GM19238 (cell line): ENCODE measurements around the gene LMOD2.

ENCODE experiments used
- DNase-seq: peaks from one replicate; pipeline ENCODE4 v3.0.0; 2011; ENCODE audit warnings: low spot score; ENCODE audit not compliant: insufficient read length

Gene LMOD2

DNA sequence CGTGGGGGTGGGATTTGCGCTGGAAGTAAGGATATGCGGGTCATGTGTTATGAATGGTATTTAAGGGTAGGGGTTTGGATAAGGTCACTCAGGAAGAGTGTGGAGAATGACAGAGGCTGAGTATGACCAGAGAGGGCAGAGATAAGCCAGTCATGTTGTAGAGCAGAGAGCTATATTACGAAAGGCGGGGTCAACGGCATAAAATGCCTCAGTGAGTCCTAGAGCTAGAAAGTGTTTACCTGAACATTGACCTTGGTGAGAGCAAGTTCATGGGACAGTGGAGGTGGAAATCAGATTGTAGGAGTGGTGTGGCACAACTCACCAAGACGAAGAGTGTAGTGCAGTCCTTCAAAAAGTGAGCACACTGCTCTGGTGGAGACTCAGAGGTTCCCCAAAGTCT lies 13.8 kb downstream of the LMOD2 start:
- no peak for DNase-seq

DNA sequence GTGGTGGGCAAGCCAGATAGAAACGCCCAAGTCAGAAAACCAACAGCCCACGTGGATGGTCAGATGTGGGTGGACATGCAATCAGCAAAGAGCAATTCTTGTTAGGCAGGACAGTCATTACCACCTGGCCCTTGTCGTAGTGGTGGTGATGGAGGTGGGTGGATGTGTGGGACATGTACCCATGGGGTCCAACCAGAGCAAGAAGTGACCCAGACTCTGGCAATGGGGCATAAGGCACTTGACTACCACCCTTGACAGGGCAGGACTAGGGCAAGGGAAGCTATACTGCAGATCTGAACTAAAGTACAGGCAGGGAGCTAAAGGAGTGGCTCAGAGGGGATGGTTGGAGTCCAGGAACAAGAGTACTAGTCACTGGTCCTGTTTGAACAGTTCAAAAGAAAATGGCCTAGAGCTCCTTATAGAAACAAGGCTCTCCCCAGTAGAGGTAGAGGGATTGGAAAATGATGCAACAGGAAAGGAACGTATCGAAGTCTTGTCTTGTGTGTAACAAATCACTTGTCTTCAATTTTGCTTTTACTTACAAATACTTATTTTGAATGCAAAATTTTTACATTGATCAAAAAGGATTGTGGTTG lies 17.6 kb downstream of the LMOD2 start:
- no peak for DNase-seq

DNA sequence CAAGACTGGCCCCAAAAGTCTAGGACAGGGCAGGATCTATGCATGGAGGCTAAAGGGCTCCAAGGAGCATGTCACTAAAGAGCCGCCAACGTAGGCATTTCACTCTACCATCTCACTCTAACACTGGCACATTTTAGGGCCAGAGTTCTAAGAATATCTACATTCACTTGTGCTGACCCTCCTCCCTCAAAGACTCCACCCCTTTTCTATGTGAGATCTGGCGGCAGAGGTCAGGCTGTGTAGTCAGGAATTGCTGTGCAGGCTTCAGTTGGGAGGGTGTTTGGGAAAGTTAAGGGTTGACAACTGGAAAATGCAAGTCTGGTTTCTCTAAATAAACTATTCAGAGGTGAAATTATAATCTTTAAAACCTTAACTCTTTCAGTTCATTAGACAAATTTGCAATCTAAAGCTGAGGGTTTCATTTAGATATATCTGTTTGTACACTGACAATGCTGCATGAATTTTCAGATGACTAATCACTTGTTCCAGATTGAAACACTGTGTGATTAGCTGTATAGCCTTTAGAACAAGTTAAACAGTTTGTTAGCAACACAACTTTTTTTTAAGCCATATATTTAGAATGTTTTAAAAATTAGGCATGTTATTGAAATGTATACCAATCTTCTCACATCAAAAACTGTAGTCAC lies 18.2 kb downstream of the LMOD2 start:
- DNase-seq, result no peak

DNA sequence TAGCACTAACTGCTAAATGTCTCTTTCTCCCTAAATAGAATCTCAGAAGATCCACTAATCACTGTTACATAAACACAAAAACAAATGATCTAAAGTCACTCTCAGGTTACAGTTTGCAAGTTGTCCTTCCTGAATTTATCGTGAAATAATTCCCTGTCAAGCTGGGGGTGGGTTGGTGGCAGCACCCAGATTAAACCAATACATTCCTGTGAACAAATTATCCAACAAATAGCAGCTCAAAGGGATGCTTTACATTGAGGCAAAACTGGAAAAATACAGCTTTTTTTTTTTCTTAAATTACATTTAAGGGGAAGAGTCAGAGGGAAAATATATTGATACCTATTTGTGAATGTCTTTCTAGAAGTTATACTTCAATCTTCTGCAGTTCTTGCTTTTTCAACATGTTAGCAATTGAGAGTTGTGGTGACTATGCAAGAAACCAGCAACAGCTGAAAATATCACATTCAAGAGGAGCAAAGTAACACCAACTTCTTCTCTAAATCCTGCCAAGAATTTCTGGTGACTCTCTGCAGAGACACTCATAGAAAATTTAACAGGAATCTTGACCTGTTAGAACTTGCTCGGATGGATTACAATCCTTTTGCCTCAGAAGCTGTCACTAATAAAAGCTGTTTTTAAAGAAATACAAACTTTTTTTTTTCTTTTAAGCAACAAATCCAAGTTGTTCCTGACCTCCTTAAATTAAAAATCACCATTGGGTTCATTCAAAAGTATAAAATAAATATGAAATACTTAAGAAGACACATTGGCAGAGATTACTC lies 18.9 kb downstream of the LMOD2 start:
- no peak for DNase-seq

DNA sequence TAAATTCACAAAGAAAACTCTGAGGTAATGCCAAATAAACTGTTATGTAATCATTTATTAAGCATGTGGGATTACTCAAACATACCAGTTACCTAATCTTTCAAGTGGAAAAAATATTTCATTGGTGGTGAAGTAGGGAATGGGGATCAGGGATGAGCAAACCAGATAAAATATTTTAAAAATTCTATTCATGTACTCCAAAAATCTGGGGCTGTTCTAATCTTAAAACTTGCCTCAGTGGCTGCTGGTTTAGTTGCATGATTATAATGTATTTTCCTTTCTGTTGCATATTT lies 19.5 kb downstream of the LMOD2 start:
- DNase-seq, result no peak

DNA sequence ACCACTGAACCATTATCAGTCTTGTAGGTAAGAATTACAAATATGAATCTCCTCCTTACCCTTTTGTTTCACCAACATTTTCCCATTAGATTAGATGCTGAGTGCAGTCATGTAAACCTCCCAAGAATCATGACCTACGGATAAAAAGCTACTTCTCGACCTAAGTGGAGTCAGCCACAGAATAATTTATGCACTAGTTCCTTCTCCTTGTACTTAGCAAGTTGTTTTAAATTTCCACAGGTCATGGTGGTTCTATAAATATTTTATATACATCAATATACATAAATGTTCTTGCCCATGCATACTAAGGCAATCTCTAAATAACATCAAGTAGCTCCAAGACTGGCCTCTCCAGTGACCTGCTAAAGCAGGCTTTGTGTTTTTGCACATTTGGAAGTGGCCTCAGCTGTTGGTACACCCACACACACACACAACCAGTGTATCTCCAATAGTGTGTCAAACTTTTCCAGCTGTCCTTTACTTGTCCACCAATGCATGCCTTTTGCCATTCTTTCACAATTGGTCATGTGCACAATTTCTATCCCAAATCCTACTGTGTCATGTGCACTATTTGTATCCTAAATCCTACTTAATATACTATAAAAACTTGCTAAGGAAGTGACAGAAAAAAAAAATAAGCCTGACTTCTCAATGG lies 21.5 kb downstream of the LMOD2 start:
- no peak for DNase-seq

DNA sequence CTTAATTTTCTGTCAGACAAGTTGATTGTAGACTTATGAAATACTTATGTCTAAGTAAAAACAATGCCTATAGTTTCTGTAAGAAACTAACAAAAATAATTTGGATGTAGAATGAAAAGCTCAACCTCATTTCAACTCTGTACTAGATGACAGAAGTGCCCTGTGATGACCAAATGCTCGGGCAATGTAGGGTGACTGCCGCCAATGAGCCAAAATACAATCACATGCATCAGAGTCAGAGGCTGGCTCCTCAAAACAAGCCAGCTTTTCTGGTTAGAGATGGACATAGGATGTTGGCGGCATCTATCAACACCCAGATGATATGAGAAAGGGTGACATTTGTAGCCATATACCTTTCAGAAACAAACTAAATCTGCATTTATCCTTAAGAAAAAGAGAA lies 23.9 kb downstream of the LMOD2 start:
- no peak for DNase-seq

DNA sequence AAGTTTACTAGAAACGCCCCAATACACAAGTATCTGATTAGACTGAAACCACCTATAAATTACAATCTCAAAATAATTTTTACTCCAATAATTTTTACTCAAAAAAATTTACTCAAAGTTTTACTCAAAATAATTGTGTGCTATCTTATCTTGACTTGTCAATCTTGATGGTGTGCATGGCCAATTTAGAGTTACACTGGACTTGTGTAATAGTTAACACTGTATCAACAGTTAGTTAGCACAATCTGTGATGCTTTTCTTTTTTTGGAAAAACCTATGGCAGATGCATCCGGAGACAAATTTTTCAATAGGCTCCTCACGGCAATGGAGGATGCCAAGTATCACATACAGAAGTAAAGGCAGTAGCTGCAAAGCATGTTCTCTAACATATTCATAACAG lies 24.9 kb downstream of the LMOD2 start:
- no peak for DNase-seq

DNA sequence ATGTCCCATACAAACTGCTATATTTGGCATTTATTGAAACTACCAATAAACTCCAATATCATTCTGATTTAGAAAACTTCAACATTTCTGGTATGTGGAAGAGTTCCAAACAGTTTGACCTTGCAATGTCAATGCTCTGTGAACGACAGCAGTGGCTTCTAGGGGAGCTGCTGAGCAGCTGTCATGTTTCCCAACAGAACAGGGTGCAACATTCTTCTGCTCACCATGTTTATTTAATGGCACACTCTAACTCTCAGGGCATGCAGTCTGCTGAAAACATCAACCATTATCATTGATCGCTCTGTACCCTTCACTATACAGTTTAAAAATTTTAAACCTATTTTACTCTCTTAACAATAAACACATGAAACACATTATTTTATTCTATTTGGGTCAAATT lies 25.9 kb downstream of the LMOD2 start:
- DNase-seq, result no peak

DNA sequence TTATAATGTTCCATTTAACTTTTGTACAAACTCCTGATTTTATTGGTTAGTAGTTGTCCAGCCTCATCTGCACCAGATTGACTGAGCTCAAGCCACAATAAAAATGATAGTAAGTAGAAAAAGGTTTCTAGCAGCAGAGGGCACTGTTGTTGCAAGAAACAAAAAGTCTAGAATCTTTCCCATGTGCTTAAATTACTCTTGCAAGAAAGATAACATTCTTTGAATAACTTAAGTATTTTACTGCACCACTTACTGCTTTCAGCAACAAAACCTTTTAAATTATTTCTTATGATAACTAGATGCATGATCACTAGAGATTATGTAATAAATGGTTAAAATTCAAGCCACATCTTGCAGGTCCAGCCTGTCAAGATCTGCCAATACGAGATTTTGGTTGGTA lies 27.0 kb downstream of the LMOD2 start:
- DNase-seq, result no peak

DNA sequence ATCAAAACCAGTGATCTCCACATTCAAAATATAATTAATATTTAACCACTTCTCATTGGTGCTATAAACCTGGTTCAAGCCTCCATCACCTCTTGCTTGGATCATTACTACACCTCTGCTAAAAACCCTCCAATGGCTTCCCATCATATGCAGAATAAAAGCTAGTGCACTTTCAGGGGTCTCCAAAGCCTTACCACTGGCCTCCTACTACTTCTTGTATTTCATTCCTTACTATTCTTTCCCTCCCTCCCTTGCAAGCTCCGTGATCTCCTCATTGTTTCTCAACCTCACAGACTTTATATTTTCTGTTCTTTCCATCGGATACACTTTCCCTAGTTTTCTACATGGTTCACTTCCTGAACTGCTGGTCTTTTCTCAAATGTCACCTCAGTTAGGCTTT lies 31.5 kb downstream of the LMOD2 start:
- DNase-seq, result no peak

DNA sequence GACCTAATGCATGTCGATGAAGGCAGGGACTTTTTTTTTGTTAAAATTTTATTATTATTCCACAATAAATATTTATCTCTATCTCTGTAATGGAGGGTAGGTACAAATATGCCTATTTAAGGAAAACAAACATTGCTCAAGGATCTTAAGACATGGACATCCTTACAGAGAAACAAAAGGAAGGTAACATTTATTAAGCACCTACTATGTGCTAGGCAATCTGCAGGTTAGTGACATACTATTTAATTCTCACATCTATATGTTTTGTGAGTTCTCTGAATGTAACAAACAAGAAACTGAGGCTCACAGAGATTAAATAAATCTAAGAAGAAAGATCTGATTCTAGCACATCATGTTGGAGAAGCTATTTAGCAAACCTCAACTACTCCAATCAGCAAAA lies 32.1 kb downstream of the LMOD2 start:
- no peak for DNase-seq

DNA sequence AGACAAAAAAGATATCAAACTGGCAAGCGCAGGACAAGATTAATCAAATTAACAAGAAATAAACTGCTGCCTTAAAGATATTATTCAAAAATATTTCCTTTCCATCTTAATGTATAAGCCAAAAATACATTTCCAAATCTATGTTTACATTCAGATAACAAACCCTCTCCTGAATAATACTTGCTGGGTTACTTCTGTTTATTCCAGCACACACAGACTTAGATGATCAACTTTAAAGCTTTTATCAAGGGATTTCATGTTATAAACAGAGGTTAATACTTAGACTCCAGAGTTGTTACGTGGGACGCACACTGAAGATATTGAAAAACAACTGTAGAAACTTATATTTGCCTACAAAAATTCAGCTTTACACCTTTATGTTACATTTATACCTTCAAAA lies 33.6 kb downstream of the LMOD2 start:
- no peak for DNase-seq

DNA sequence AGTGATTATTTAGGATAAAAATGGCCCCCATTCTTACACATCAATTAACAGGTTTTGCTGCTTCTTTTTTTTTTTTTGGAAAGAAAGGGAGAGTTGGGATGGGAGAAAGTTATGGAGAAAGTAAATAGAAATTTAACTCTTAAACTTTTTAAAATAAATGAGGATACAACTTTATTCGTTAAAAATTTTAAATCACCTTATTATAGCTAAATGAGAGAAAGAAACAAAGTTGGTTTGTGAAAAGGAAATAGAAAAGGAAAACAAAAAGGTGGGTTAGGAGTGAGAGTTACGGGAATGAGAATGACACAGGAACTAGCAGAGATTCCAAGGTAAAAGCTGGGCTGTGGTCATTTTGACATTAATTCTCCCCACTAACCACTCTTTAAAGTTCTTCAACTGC lies 34.9 kb downstream of the LMOD2 start:
- no peak for DNase-seq

DNA sequence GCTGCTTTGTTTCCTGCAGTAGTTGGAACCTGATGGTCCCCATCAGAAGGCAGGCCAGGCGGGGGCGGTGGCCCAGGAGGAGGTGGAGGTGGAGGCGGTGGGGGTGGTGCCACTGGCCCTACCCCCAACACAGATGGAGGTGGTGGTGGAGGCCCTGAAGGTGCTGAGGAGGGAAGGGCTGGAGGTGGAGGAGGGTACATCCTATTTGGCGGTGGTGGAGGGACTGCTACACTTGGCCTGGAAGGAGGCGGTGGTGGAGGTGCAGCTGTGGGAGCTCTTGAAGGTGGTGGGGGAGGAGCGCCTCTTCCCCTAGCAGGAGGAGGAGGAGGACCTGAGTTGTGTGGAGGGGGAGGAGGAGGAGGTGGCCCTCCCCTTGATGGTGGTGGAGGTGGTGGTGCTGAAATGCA lies 36.8 kb downstream of the LMOD2 start:
- no peak for DNase-seq

DNA sequence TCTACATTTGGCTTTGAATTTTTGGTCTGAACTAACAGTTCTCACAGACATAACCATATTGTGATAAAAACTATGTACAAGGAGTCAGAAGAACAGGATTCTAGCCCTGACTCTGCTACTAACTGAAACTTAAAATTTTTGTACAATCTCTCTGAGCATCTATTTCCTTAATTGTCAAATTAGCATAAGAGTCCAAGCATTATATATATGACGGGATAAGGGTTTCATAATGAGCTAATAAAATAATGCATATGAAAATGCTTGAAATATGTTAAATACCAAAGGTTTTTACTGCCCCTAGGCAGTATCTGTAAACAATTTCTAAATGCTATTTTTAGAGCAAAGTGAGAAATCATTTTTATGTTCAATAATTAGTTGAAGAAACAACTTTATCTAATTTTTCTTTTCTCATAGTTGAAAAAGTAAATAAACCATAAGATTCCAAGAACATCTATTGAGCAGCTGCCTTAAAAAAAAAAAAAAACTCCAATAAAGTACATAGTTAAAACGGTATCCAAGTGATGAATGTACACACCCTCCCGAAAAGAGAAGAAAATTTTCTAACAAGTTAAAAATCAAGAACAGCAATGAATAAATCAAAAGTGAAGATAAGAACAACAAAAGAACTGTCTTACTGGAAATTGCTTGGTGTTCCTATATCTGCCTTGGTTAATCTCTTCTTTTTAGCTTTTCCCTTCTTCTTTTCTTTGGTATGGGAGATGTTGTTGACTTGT lies 40.4 kb downstream of the LMOD2 start:
- DNase-seq, result no peak

DNA sequence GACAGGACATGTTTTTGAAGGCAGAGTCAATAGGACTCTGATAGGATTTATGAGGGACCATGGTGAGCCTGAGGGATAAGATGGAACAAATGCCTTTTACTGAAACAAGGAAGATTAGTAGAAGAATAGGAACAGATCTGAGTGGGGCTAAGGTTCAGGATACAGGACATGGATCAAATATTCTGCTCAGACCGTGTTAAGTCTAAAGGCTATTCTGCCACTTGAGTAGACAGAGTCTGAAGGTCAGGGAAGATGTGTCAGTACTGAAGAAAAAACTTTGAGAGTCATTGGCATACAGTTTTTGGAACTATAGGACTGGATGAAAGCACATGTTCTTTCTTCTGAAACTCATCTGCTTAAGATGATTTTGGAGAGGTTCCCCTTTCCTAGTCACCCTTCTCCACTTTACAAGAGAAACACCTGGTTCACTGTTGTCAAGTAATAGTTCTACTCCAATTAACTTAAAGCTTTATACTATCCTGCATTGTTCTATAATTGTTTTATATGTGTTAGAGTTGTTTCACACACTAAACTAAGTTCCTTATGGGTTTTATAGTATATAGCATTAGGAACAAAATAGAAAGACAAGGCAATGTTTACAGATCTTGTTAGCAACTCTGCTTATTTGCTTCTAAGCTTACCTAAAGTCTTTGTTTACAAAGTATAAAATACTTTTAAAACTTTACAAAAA lies 49.7 kb downstream of the LMOD2 start:
- DNase-seq, result no peak

DNA sequence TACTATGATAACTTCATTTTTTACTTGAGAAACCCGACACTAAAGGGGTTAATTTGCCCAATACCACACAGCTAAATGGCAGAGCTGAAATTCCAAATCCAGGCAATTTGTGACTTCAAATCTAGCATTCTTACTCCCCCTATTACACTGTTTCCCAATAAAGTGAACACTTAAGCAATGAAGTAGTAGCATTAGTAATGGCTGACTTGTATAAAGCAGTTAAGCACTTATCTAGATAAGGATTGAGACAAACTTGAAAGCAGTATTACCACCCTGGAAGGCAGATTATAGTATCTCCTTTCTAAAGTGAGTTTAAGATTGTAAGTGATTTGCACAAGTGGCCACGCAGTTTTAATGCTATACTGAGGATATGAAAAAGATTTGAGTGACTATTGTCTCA lies 53.9 kb downstream of the LMOD2 start:
- no peak for DNase-seq

DNA sequence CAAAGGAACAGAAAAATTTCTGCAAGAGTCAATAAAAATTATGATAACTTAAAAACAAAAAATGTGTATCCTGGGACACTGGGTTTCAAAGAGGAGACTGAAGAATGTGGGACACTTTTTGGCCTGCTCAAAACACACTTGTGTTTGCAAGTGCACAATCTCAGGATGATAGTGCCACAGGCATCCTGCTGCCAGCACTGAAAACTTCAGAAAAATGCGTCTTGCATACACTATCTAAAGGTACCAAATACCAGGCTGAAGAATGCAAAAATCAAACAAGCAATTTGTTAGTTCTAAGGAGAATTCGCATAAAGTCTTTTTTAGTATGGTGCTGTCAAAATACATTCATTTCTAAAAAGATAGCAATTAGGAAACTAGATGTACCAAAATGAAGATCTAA lies 55.0 kb downstream of the LMOD2 start:
- DNase-seq, result no peak

DNA sequence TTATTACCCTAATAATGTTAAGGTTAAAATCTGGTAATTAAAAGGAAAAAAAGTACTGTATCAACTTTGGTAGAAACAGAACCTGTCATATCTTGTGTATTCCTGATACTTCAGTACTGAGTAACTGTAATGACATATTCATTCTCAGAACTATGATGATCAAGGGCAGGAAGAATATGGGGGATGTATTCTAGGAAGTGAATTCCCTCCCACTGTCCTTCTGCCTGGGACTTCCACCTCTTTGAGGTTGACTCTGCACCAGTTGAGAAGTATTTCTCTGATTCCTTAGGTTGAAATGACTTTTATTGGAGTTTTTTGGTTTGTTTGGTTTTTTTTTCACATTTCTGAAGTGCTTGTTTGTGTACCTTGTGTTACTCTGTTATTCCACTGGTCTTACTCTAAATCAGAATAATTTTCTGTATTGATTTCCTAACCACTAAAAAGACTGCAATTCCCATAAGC lies 56.2 kb downstream of the LMOD2 start:
- no peak for DNase-seq

DNA sequence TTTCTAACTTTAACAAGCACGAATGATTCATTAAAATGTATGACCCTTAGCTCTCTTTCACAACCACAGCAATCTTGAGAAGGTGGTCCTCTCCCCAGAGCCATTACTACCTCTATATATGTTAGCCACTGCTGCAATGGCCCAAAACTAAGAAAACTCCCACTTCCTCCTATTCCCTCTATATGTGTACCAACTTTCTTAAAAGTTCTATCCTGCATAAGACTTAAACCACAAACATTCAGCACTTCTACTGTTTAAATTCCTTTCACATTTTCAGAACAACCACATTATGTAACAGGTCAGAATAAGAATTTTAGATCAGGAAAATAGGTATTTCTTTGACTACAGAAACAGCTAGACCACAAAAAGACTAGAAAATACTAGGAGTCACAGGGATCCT lies 57.0 kb downstream of the LMOD2 start:
- DNase-seq, result no peak
